HG02852 (cell line): ENCODE results near the gene ATL2.
"Not testable (repeated sequence)": the region's sequence is repeated elsewhere in the genome, so short reads cannot be mapped to it uniquely, and the experiment has no call there.

Experiments used
- ATAC-seq: cut with Tn5 transposase; IDR thresholded peaks from one replicate; pipeline ENCODE4 v1.9.1; 2021; ENCODE audit warnings: mild to moderate bottlenecking, moderate library complexity; ENCODE audit not compliant: unreplicated experiment

ATL2 gene

GRCh38 chr2:38394041-38394440 is 17.0 kb upstream of the ATL2 start:
- ATAC-seq: no peak

GRCh38 chr2:38390947-38391346 is 13.9 kb upstream of the ATL2 start:
- ATAC-seq: no peak

GRCh38 chr2:38387887-38388286 is 10.8 kb upstream of the ATL2 start:
- ATAC-seq: no peak

GRCh38 chr2:38386821-38387220 is 9.7 kb upstream of the ATL2 start:
- no peak for ATAC-seq

GRCh38 chr2:38386377-38386776 is 9.3 kb upstream of the ATL2 start:
- ATAC-seq: no peak

GRCh38 chr2:38384338-38384737 is 7.3 kb upstream of the ATL2 start:
- no peak for ATAC-seq

GRCh38 chr2:38383741-38384140 is 6.7 kb upstream of the ATL2 start:
- ATAC-seq: not testable (repeated sequence)

- ATAC-seq: no peak
Observed at GRCh38 chr2:38381381-38382143, 4.5 kb upstream of the ATL2 start.

GRCh38 chr2:38380397-38381130 is 3.5 kb upstream of the ATL2 start:
- no peak for ATAC-seq

GRCh38 chr2:38376346-38377049 is 575 bp downstream of the ATL2 start:
- peak; percentile 71 for ATAC-seq

GRCh38 chr2:38375696-38376345 is 1.3 kb downstream of the ATL2 start:
- peak; percentile 24 for ATAC-seq

GRCh38 chr2:38374984-38375383 is 2.1 kb downstream of the ATL2 start:
- no peak for ATAC-seq

- ATAC-seq: no peak
Observed at GRCh38 chr2:38371235-38371634, 5.8 kb downstream of the ATL2 start.

GRCh38 chr2:38370664-38371063 is 6.4 kb downstream of the ATL2 start:
- no peak for ATAC-seq

- ATAC-seq: no peak
Observed at GRCh38 chr2:38362232-38362631, 14.8 kb downstream of the ATL2 start.

- no peak for ATAC-seq
Observed at GRCh38 chr2:38360177-38360576, 16.9 kb downstream of the ATL2 start.

- no peak for ATAC-seq
Observed at GRCh38 chr2:38353402-38353801, 23.7 kb downstream of the ATL2 start.

GRCh38 chr2:38352336-38352735 is 24.7 kb downstream of the ATL2 start:
- ATAC-seq: no peak

- no peak for ATAC-seq
Observed at GRCh38 chr2:38345323-38346038, 31.6 kb downstream of the ATL2 start.

- no peak for ATAC-seq
Observed at GRCh38 chr2:38344813-38345212, 32.3 kb downstream of the ATL2 start.

GRCh38 chr2:38343212-38343611 is 33.9 kb downstream of the ATL2 start:
- ATAC-seq: no peak
